Stimulated activated CD8-positive, alpha-beta memory T cell treated with anti-CD3 and anti-CD28 coated beads, Interleukin-12 subunit alpha, Interleukin-12 subunit beta, amount 100 ng/mL, for 24 hours (primary cell): ENCODE results near the gene NPR3.

Experiments
- DNase-seq: peaks from one replicate; pipeline ENCODE4 v3.0.0-alpha.2; 2020; ENCODE audit errors: extremely low read depth

Gene NPR3, protein sequence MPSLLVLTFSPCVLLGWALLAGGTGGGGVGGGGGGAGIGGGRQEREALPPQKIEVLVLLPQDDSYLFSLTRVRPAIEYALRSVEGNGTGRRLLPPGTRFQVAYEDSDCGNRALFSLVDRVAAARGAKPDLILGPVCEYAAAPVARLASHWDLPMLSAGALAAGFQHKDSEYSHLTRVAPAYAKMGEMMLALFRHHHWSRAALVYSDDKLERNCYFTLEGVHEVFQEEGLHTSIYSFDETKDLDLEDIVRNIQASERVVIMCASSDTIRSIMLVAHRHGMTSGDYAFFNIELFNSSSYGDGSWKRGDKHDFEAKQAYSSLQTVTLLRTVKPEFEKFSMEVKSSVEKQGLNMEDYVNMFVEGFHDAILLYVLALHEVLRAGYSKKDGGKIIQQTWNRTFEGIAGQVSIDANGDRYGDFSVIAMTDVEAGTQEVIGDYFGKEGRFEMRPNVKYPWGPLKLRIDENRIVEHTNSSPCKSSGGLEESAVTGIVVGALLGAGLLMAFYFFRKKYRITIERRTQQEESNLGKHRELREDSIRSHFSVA

DNA sequence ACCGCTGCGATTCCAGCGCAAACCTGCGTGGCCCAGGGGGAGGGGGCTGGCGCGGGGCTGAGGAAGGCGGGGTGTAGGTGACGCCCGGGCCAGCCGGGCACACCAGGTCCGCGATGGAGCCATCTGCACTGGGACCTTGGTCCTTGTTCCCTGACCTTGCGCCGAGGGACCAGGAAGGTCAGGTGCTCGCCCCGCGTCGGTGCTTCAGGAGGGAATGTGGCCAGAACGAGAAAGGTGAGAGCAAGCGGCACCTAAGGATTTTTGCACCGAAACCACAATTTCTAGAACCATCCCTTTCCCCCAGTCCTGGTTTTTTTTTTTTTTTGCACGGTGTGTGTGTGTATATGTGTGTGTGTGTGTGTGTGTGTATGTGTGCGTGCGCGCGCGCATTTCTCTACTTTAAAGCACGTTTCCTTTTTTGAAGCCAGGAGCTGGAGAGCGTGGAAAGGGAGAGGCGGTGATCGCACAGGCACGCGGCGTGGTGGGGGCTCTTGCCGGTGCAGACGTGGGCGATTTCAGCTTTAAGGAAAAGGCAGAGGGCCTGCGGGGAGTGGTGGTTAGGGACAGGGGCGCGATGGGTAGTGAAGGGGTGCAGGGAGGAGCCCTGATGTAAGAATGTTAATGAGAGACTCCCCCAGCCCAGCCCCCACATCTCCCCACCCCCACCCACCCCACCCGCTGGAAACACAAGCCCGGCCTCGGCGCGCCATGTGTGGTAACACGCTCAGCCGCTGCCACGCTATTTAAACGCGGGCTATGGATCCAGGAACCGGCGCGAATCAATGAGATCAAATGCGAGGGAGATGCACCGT, at the start of gene NPR3:
TSS of gene NPR3 (plus strand) at position 772 of the 812 bp plus-strand sequence. CDS start 456 bp downstream, outside the sequence.
- DNase-seq = no peak

DNA sequence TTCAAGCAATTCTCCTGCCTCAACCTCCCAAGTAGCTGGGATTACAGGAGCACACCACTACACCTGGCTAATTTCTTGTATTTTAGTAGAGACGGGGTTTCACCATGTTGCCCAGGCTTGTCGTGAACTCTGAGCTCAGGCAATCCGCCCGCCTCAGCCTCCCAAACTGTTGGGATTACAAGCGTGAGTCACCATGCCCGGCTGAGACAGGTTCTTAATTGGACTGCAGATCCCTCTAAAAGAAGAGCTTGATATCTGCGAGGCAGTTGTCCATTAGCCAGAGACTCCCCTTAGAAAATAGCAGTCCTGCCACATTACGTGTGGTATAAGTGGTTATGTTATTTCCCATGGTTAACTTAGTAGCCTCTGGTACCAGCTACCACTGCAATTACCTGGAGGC, 46.6 kb upstream of the NPR3 start:
- no peak for DNase-seq

DNA sequence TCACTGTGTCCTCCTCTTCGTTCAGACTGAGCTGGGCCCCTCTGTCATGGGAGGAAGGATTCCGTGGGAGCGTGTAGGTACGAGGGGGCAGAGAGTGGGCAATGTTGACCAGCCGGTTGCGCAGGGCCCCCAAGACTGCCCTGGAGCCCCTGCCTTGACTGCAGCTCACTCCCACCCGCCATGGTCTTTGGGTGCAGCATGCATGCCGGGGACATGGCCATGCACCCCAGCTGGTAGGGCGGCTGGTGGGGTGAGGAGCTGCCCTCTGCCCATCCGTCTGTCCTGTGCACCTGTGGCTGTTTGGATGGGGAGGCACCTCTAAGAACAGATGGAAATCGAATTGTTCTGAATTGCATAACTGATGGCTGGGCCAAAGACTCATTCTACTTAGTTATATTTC, 42.6 kb upstream of the NPR3 start:
- no peak for DNase-seq

DNA sequence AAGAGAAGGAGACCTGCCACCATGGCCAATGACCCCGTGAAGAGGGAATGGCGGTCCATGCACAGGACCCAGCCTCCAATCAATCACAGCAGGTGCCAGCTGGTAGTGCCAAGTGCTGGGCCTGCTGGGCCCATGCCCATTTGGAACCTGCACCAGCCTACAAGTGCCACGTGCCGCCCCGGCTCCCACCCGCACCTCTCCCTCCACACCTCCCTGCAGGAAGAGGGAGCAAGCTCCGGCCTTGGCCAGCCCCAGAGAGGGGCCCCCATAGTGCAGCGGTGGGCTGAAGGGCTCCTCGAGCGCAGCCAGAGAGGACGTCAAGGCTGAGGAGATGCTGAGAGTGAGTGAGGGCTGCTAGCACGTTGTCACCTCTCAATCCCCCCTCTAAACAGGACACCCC, 37.8 kb upstream of the NPR3 start:
- DNase-seq = no peak

DNA sequence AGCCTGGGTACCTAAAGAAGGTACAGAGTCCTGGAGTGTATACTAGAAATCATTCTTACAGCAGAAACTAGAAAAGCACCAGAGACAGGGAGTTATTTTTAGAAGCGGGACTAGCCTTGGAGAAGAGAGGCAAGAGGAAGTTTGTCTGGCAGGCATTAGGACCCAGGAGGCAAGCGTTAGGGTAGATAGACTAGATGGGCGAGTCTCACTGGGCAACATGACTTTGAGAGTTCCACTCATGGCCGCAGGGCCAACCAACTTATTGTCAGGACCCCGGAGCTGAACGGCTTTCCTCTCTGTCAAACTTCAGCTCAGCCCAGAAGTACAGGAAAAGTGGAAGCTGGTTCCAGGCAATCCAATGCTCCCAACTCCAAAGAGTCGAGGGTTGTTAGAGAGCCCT, 34.1 kb upstream of the NPR3 start:
- DNase-seq = no peak

DNA sequence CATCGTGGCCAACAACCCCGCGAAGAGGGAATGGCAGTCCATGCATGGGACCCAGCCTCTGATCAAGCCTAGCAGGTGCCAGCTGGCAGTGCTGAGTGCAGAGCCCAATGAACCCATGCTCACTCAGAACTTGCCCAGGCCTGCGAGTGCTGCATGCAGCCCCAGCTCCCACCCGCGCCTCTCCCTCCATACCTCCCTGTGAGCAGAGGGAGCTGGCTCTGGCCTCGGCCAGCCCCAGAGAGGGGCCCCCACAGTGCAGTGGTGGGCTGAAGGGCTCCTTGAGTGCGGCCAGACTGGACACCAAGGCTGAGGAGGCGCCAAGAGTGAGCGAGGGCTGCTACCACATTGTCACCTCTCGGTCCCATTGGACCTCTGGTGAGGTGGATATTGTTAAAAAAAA, 32.6 kb upstream of the NPR3 start:
- no peak for DNase-seq

DNA sequence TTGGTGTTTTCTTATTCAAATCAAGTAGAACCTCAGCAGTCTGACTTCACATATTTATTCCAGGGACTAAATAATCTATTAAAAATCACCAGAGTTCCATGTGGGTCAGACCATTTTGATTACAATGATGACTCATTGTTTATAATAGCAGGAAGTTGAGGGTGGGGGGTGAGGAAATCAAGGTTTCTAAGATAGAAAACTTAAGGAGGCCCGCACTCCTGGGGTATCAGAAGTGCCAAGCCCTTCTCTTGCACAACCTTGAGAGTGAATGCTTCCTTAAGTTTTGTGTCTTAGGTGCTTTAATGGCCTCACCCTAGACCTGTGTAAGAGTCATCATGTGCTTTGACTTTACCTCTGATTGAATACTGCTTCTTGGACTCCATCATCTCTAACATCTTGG, 31.9 kb upstream of the NPR3 start:
- DNase-seq = no peak

DNA sequence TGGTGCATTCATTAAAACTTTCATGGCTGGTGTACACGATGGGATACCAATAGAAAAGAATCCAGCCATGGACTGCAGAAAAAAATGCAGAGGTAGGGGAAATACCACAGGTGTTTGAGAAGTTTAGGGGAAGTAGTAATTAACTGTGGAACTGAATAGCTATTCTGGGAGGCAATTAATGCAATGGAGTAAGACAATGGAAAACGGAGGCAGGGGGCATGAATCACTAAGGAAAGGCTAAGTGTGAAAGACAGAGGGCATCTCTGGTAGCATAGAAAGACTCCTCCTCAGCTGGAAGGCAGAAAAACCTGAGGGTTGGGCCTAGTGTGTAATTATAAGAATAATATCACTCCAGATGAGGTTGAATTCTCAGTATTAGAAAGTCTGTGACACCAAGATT, 30.9 kb upstream of the NPR3 start:
- no peak for DNase-seq

DNA sequence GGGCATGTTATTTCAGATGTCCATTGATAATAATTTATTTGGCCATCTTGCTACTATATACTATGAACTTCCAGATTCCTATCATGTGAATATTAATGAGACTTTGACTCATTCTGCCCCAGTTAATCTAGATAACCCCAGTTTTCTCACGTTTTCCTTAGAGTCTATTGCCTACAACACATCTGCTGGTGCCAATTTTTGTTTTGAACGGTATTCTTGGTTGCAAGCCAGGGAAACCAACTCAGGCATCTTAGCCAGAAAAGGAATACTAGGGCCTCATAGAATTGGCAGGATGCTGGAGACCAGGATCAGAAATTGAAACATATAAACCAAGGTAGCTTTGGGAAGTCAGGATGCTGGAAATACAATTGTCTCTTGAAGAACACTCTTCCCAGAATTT, 28.0 kb upstream of the NPR3 start:
- no peak for DNase-seq

DNA sequence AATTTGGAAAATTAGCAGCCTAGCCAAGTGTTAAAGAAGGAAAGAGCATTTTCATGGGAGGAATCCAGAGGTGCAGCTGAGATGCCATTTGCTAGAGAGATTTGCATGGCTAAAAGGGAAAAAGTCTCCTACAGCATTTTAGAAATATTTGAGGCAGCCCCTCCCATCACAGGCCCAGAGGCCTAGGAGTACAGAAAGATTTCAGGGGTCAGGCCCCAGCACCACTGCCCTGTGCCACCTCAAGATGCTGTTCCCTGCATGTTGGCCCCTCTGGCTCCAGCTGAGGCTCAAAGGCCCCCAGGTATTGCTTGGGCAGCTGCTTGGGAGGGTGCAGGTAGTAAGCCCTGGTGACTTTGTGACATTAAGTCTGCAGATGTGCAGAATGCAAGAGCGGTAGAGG, 26.9 kb upstream of the NPR3 start:
- no peak for DNase-seq

DNA sequence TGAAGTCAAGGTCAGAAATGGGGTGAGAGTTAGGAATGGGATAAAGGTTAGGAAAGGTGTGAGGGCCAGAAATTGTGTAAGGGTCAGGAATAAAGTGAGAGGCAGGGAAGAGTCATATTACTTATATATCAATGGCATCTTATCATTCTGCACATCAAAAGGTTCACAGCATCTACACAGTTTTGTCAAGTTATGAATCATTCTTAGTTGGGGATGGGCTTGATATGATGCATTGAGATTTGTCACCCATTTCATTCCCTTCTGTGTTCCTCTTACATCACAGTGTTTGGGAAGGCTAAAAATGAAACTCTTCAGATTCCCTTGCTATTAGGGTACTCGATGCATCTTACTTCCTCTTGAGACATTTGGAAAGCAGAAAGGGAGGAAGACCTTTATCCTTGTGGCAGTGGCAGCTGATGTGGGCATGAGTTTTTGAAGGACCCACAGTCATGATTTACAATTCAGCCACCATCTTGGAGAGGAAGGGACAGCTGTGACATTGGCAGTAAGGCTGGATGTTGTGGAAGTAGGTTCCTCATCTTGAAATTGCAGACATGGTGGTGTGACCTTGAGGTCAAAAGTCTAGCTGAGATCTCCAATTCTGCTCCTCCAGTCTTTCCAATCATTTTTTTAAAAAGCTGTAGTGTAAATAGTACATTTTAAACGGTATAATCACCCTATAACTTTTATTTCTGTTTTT, 24.2 kb upstream of the NPR3 start:
- DNase-seq = no peak

DNA sequence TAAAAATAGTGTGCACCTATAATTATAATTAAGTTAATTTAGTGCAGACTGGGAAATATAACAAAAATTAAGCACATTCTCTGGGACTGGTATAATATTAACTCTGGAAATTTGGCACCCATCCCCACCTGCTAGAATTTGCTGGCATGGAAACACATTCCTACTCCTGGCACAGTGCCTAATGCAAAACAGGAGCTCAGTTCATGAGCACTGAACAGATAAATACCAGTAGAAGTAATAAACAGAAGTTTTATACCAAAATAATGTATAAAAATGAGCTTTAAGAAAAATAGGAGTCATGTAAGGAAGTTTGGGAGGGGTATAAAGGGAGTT, 23.7 kb upstream of the NPR3 start:
- no peak for DNase-seq

DNA sequence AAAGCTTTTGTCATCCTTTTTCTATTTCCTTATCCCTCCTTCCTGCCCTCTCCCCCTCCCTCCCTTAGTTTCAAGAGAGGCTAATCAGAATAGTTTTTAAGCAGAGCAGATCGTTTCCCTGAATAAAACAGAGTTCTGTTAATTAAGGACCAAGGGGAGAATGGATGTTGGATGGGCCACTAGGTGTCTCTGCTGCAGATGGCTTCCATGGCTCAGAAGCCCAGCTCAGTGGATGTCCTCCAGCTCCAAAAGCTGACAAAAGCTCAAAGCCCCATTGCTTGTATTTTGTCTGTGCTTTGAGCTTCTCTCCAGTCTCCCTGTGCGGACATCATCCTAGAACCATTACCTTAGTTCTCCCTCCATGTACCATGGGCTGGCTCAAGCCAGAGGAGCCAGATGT, 21.0 kb upstream of the NPR3 start:
- DNase-seq = no peak

DNA sequence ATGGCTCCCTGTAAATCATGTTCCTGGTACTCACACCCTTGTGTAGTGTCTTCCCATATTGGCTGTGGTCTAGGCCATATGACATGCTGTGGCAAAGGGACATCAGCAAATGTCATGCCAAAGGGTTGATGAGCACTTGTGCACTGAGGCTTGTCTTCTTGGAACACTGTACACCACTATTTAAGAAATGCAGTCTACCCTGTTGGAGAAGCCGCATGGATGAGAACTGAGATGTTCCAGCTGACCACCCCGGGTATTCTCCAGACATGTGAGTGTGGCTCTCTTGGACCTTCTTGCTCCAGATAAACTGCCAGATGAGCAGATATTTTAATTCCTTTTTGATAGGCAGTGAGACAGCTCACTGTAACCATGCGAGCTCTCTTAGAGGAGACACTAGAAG, 20.5 kb upstream of the NPR3 start:
- no peak for DNase-seq

DNA sequence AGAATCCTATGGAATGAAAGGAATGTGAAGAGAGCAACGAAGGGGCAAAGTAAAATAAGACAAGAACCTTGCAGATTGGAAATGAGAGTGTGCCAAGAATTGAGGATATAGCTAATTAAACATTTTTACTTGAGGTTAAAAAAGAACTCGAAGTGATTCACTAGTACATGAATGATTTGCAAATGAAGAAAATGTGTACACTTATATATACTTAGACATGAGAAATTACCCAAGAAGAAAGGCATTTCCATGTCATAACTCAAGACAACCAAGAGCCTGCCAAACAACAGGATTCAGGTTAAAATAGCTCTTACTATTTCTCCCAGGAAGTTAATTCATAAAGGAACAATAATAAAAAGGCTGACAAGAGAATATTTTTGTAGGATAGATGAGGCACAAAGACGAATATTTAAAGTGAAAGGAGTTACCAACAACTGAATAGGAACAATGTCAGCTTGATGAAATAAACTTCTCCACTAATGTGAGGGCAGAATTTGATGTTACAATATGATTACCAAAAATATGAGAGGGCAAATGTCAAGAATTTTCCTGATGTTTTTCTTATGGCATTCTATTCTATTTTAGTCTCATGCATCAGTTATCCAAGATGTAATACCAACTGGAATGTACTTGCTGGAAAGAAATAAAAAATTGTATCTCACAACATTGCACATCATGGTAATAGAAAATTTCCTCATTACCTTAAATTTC, 18.9 kb upstream of the NPR3 start:
- DNase-seq = no peak

DNA sequence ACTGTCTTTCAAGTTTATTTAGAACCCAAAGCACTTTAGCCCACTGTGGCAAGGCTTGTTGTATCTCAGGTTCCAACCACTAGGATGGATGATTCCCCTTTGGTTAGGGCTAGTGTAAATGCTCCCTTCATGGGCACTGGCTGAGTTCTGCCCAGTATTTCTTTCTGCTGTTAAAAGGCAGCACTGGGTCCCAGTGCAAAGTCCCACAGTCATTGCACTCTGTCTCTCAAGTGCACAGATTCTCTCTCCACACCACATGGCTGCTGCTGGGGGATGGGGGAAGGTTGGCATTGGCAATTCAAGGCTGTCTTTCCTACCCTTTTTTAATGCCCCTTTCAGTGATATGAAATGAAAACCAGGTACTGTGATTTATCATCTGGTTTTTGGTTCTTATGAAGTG, 7.2 kb upstream of the NPR3 start:
- DNase-seq = no peak

DNA sequence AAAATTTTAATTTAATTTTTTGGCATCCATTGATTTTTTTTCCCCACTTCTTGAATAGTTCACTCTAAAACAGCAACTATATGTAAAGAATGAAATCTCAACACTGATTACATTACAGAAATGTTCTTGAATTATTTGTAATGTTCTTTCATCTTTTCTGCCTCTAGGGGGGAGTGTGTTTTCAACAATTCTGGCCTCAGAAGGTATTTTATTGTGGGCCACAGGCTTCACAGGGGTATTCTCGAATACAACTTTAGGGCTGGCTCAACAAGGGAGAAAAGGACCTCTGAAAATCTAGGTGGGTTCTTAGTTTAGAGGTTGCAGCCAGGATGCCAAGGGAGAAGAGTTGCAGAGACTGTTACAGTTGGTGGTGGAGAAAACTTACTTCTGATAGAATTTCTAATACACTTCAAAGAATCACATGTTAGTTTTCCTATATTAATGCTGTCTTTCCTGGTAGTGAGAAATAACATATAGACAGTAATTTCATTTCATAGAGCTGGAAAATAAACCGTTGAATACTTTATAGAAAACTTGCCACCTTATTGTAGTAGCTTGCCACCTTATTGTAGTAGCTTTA, 3.6 kb upstream of the NPR3 start:
- no peak for DNase-seq

DNA sequence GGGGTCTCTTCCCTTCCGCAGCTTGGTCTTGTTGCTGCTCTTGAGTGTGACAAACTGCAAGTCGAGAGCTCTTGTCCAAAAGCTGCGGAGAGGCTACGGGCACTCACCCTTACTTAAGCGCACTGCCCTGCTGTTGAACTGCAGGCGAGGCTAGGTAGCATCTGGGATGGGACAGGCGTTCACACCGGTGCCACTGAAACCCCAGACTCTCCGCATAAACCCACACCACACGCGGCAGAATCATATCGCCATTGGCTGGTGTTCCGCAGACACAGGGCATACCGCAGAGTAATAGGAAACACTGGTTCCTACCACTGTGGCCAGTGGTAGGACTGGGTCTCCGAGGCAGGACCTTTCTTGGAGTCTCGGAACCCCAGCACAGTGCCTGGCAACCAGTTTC, 2.2 kb upstream of the NPR3 start:
- no peak for DNase-seq

DNA sequence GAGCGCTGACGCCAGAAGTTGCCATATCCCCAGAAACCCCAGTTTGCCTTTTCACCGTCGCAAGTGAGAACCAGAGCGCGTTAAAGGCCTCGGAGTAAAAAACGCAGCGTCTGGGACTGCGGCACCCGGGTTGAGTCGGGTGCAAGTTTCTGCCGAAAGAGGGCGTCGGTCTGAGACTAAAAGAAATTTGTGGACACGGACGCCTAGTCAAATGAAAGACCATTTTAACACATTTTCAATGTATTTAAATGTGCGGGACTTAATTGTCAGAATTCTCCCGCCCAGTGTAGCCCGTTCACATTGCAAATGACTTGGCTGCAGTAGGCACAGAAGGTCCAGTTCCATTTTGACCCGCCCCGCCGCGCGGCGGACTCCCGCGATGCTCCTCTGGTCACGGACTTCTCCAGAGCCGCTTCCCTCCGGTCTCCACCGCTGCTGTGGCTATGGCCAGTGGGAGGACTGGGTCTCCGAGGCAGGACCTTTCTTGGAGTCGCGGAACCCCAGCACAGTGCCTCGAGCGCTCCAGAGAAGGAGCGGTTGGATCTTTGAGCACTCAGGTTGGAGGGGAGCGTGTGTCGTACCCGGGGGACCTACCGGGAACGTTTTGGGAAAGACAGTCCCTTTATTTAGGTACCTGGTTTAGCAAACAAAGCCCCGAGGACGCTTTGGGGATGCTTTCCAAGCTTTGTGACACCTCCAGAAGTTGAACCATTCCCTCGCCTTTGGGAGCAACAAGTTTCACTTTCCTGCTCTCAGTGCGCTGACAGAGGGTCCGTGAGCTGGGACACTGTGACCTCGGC, 1.2 kb upstream of the NPR3 start:
- no peak for DNase-seq

DNA sequence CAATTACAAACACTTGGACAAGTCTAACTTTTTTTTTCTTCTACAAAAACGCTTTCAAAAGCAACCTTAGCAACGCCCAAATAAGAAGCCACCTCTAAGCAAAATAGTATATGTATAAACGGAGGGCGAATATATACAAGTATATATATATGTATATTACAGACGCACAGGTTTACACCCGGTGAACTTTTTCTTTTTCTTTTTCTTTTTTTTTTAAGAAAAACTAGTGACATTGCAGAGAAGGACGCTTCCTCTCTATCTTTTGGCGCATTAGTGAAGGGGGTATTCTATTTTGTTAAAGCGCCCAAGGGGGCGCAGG, 200 bp downstream of the NPR3 start:
- no peak for DNase-seq
